Measurements from ENCODE around the gene MYBPC3. TPM values are rescaled to one million over a fixed set of nuclear protein-coding genes. Genes with fewer than 3 reads are reported as not detected.

Gene MYBPC3
- total RNA-seq, 4 donors from 2014 or later = 0.21 to 0.60 TPM; not detected in 2

- Histone ChIP-seq H3K27me3 (no peaks in the 10 kb centered on the region), H3K4me1 (no peaks in the 10 kb centered on the region), H3K36me3 (no peaks in the 10 kb centered on the region), H3K4me3 (no peak overlapping the region), H3K27ac (no peak overlapping the region), H3K9me3 (no peaks in the 10 kb centered on the region)
- no peak for DNase-seq (ENCODE audit: low spot score in 2 of 2)
- TF ChIP-seq EP300 (IDR thresholded peaks at IDR 0.05) = no peak
- TF ChIP-seq POLR2A (IDR thresholded peaks at IDR 0.05) = no peak
- TF ChIP-seq CTCF (IDR thresholded peaks at IDR 0.05) = no peak
- 64 to 66% methylated on average over 8 of the region's 8 CpGs for WGBS, 2 donors
Measured at GRCh38 chr11:47348859-47349258, 3.6 kb downstream of the MYBPC3 start.

- DNase-seq (ENCODE audit: low spot score in 2 of 2) = no peak
- H3K9me3 ChIP-seq = no peaks in the 10 kb centered on the region
- no peak overlapping the region for H3K27ac ChIP-seq
- TF ChIP-seq CTCF (IDR thresholded peaks at IDR 0.05) (no peak), EP300 (IDR thresholded peaks at IDR 0.05) (no peak), POLR2A (IDR thresholded peaks at IDR 0.05) (no peak)
- H3K4me1 ChIP-seq = no peaks in the 10 kb centered on the region
- 79 to 85% methylated on average over 21 to 24 of the region's 24 CpGs for WGBS, 2 donors
- H3K36me3 ChIP-seq = no peaks in the 10 kb centered on the region
- H3K27me3 ChIP-seq = no peaks in the 10 kb centered on the region
- H3K4me3 ChIP-seq = no peak overlapping the region
Measured at GRCh38 chr11:47348131-47348802, 4.2 kb downstream of the MYBPC3 start.

GRCh38 chr11:47347137-47347536 lies 5.4 kb downstream of the MYBPC3 start:
- no peaks in the 10 kb centered on the region for H3K36me3 ChIP-seq
- no peak for DNase-seq (ENCODE audit: low spot score in 2 of 2)
- 62 to 75% methylated on average over 5 of the region's 5 CpGs for WGBS, 2 donors

GRCh38 chr11:47345890-47346563 lies 6.5 kb downstream of the MYBPC3 start:
- TF ChIP-seq EP300 (IDR thresholded peaks at IDR 0.05) = no peak
- TF ChIP-seq CTCF (IDR thresholded peaks at IDR 0.05) = no peak
- no peak for TF ChIP-seq POLR2A (IDR thresholded peaks at IDR 0.05)
- DNase-seq (ENCODE audit: low spot score in 2 of 2) = no peak
- Histone ChIP-seq H3K27ac (no peak overlapping the region), H3K27me3 (no peaks in the 10 kb centered on the region), H3K9me3 (no peaks in the 10 kb centered on the region), H3K4me1 (no peaks in the 10 kb centered on the region), H3K36me3 (no peaks in the 10 kb centered on the region), H3K4me3 (no peak overlapping the region)
- WGBS, 2 donors = 83 to 85% methylated on average over 16 to 18 of the region's 18 CpGs

More at GRCh38 chr11:47347137-47347536, 5.4 kb downstream of the MYBPC3 start:
- Histone ChIP-seq H3K4me3 (no peak overlapping the region), H3K27ac (no peak overlapping the region), H3K9me3 (no peaks in the 10 kb centered on the region), H3K4me1 (no peaks in the 10 kb centered on the region), H3K27me3 (no peaks in the 10 kb centered on the region)
- TF ChIP-seq CTCF (IDR thresholded peaks at IDR 0.05) = no peak
- TF ChIP-seq EP300 (IDR thresholded peaks at IDR 0.05) = no peak

GRCh38 chr11:47342854-47343253 lies 9.6 kb downstream of the MYBPC3 start:
- Histone ChIP-seq H3K4me1 (no peaks in the 10 kb centered on the region), H3K9me3 (no peaks in the 10 kb centered on the region), H3K4me3 (no peak overlapping the region), H3K27ac (no peak overlapping the region), H3K36me3 (no peaks in the 10 kb centered on the region), H3K27me3 (no peaks in the 10 kb centered on the region)
- WGBS, 2 donors = 95% methylated on average over 15 of the region's 15 CpGs
- TF ChIP-seq POLR2A (IDR thresholded peaks at IDR 0.05) (no peak), CTCF (IDR thresholded peaks at IDR 0.05) (no peak), EP300 (IDR thresholded peaks at IDR 0.05) (no peak)
- DNase-seq (ENCODE audit: low spot score in 2 of 2) = no peak

Measured in tibial nerve (tissue), 4 donors.